D341Med (cell line): ENCODE measurements around the gene GCLC.

Experiments used
- DNase-seq: peaks from one replicate; pipeline ENCODE4 v3.0.0; 2012; ENCODE audit warnings: low spot score

Gene GCLC

GRCh38 chr6:53447865-53448264 is 97.0 kb downstream of the GCLC start:
- no peak for DNase-seq
